PC-9 (cell line): ENCODE data around the gene BTG3.

Experiments
- EZH2 ChIP-seq: fragments of 200-600 bp; sonication (generic); IDR thresholded peaks from 2 replicates; pipeline ENCODE4 v1.8.0; 2017; ENCODE audit warnings: antibody characterized with exemption, low read depth
- TF ChIP-seq, protein P1 (sequence below): fragments of 200-600 bp; sonication (generic); conservative IDR thresholded peaks from 2 replicates; pipeline ENCODE4 v1.6.1; 2017; ENCODE audit warnings: mixed run types, antibody characterized with exemption, mild to moderate bottlenecking, moderate library complexity

DNA sequence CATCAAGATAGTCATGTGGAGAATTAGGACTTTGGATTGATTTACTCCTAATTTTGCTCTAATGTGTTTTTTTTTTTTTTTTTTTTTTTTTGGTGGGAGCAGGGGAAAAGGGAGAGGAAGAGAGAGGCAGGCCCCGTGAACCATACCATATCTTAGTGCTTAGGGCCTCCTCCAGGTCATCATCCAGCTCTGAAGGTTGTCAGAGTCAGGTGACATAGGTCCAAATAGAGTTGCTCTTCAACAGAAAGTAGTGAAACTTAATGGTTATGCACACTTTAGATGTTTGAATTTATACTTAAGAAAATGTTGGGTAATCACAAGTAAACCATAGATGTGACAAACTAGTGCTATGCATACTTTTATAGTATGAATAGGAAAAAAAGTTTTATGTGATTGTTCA lies 67.7 kb downstream of the BTG3 start:
- TF ChIP-seq, protein P1, sequence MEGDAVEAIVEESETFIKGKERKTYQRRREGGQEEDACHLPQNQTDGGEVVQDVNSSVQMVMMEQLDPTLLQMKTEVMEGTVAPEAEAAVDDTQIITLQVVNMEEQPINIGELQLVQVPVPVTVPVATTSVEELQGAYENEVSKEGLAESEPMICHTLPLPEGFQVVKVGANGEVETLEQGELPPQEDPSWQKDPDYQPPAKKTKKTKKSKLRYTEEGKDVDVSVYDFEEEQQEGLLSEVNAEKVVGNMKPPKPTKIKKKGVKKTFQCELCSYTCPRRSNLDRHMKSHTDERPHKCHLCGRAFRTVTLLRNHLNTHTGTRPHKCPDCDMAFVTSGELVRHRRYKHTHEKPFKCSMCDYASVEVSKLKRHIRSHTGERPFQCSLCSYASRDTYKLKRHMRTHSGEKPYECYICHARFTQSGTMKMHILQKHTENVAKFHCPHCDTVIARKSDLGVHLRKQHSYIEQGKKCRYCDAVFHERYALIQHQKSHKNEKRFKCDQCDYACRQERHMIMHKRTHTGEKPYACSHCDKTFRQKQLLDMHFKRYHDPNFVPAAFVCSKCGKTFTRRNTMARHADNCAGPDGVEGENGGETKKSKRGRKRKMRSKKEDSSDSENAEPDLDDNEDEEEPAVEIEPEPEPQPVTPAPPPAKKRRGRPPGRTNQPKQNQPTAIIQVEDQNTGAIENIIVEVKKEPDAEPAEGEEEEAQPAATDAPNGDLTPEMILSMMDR, result no peak
- no peak for TF ChIP-seq EZH2
